ENCODE measurements around the gene ADH1C.

Gene ADH1C

DNA sequence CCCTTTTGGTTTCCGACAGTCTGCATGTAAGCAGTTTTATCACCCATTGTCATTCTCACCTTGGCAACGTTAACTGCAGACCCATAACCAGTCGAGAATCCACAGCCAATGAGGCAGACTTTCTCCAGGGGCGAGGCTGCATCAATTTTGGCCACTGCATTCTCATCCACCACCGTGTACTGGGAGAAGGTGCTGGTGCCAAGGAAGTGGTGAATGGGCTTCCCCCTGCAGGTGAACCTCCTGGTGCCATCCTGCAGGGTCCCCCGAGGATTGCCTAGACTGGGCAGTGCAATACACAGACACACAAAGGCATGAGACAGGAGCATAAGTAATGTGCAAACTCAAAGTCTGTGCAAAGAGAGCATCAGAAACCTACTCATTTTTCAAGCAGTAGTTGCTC is 36.7 kb downstream of the ADH1C start:
- no peak for DNase-seq (ENCODE audit: low read depth)
- no peak overlapping the region for H3K4me3 ChIP-seq (ENCODE audit: low read depth, low read length)

DNA sequence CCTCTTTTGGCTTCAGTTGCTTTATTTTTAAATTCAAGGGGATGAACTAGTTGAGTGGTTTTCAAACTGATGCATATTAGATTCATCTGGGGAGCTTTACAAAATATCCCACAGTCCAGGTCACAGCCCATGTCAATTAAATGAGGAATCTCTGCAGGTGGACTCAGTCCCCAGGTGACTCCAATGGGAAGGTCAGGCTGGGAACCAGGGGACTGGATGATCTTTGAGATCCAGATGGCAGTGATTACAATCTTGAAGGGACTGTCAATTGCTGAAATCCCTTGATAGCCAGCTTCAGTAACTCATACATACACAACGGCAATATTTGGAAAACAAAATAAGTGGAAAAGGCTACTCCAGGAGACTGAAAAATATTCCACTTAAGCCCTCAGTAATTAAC is 38.3 kb downstream of the ADH1C start:
- DNase-seq (ENCODE audit: low read depth) = no peak

DNA sequence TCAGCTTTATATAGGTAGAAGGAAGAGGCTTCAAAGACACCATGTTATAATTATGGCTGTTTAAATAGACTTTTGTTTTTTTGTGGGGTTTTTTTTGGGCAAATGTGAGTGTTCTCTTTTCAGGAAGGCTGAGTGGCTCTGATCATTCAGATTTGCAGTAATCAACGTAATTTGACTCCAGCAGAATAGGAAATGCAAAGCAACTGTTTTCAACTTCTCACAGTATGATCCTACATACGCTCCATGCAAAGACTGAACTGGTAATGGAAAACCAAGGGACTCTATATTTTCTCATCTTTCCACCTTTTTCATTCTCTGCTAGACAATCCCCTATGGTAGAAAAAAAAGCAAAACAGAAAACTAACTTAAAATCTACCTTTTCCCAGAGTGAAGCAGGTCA is 42.2 kb downstream of the ADH1C start:
- H3K4me3 ChIP-seq (ENCODE audit: low read depth, low read length) = no peak overlapping the region
- DNase-seq (ENCODE audit: low read depth) = no peak

More for the DNA sequence above, 38.3 kb downstream of the ADH1C start:
- no peak overlapping the region for H3K4me3 ChIP-seq (ENCODE audit: low read depth, low read length)

DNA sequence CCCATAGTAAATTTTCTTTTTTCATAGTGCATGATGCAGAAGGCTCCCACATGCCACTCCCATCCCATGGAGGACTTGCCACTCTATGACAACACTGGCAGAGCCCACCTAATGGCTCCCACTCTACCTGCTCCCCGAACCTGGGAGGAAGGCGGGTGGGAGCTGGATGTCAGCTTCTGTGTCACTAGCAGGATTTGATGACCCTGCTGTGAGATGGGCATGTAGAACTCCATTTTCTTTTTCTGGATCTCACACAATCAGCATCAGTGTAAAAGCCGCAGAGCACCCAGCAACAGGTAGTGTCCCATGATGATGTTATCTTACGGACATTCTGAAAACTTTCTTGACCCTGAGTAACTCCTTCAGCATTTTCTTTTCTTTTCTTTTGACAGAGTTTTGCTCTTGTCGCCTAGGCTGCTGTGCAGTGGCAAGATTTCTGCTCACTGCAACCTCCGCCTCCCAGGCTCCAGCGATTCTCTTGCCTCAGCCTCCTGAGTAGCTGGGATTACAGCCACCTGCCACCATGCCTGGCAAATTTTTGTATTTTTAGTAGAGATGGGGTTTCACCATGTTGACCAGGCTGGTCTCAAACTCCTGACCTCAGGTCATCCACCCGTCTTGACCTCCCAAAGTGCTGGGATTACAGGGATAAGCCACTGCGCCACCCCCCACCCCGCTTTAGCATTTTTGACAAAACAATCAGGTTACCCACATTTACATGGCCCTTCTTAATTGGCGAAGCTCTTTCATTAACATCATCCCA is 46.7 kb downstream of the ADH1C start:
- H3K4me3 ChIP-seq (ENCODE audit: low read depth, low read length) = no peak overlapping the region
- DNase-seq (ENCODE audit: low read depth) = no peak

DNA sequence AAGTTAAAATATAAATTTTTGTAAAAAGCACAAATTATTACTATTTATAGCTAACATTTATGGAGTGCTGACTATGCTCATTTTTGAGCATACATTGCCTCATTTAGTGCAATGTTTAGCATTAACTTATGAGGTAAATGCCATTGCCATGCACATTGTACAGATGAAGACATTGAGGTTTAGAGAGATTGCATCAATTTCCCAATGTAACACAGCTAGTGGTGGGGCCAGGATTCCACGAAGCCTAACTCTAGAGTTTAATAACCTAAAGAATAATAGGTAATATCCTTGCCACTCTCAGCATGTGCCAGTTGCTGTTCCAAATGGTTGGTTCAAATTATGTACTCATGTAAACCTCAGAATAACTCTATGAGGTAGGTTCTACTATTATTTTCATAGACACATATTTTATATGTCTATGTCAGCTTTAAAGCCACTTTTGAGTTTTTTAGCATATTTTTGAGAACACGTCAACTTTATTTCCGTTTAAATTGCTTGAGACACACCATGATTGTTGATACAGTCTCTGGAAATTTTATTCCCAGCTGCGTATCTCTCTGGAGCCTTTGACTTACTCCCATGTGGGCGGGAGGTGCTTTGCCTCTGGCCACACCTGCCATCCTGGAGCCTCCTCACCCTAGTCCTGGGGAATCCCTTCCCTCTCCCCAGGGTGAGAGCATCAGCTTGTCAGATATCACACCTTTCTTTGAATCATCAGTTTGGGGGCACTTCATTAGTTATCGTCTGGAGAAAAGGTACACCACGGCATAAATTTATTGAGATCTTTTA is 51.0 kb downstream of the ADH1C start:
- peak; percentile 25 for DNase-seq (ENCODE audit: low read depth)
- H3K4me3 ChIP-seq (ENCODE audit: low read depth, low read length) = no peak overlapping the region

DNA sequence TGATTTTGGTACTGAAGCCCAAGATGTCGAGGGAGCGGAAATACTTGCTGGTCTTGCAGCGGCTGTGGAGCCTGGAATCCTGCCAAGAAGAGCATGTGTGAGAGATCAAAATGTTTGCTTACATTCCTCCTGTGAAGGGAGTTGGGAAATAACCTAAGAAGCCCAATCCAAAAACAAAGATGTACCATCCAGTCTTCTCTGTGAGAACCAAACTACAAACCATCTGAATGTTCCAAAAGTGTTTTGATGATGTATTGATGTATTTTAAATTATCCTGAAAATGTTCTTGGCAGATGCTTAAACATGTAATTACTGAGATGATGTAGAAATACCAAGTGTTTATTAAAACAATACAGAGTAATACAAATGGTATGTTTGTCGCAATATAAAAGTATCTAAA is 51.6 kb downstream of the ADH1C start:
- DNase-seq (ENCODE audit: low read depth) = peak; percentile 95
- no peak overlapping the region for H3K4me3 ChIP-seq (ENCODE audit: low read depth, low read length)

DNA sequence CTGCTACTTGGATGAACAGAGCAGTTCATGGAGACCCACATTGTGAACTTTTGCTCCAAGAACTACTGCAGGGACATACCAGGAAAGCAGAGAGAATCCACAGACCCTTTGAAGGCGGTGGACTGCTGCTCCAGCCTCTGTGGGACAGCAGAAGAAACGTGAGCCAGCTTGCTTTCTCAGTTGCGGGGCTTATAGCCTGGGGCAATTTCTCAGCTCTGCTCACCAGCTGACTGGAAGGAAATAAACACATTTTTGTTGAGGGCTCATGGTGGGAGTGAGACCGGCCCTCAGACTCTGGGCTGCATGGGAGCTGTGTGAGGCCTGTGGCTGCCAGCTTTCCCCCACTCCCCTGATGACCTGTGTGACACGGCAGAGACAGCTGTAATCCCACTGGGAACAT is 59.2 kb downstream of the ADH1C start:
- H3K4me3 ChIP-seq (ENCODE audit: low read depth, low read length) = no peak overlapping the region
- DNase-seq (ENCODE audit: low read depth) = no peak

DNA sequence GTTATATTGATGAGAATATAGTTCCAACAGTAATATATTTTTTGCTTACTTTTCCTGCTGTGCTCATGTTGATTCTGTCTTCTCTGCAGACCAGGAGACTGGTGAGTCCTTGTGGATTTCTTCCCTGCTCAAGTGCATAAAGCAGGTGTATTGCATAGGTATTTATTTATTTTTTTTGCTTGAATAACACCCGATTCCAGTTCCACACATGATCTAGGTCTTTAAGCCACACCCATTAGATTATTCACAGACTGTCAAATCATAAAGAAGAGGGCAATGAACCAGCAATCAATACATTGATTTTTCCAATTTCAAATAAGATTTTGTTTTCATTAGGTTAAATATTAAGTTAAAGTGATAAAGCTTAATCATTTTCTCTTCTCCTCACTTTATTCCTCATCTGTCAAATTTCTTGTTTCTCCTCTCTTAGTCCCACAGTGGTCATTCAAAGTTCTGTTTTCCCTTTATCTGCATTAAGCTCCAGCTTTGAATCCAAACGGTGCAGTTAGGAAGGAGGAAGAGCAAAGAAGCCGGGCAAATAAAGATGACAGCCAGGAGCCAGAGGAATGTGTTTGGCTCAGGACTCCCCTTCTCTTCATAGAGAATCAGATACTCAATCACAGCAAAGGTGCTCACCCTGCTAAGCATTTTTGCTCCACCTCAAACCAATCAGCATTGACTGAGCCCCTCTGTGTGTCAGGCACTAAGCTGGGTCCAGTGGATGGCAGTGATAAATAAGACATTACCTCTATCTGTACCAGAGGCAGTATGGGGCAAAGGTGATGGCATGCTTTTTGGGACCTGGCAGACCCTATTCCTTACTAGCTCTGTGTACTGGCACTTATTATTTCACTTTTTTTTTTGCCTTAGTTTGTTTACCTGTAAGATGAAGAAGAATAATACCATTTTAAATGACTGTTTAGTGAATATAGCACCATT is 61.4 kb downstream of the ADH1C start, which contains the start of gene ADH1A:
ADH1A (minus strand) TSS at position 138 of the 939 bp plus-strand sequence; CDS start at position 67, 71 bp downstream.
- H3K4me3 ChIP-seq (ENCODE audit: low read depth, low read length) = no peak within 1 kb of the TSS
- no peak for DNase-seq (ENCODE audit: low read depth)
